Measurements from ENCODE around the gene ANKRA2.

Gene ANKRA2

GRCh38 chr5:73531356-73531755 lies 34.1 kb downstream of the ANKRA2 start:
- H3K36me3 ChIP-seq (ENCODE audit: control insufficient read depth, insufficient read depth, low read length), result no peaks in the 10 kb centered on the region
- no peak overlapping the region for H3K4me3 ChIP-seq (ENCODE audit: insufficient read depth, low read depth, low read length, poor library complexity, severe bottlenecking)
- no peaks in the 10 kb centered on the region for H3K9me3 ChIP-seq (ENCODE audit: control insufficient read depth, low read length)
- no peak for DNase-seq
- H3K27ac ChIP-seq (ENCODE audit: insufficient read depth, low read length, poor library complexity, severe bottlenecking), result no peak overlapping the region
- no peaks in the 10 kb centered on the region for H3K4me1 ChIP-seq (ENCODE audit: control insufficient read depth, insufficient read depth, low read length, poor library complexity, severe bottlenecking)
- H3K27me3 ChIP-seq (replicated peaks; ENCODE audit: control insufficient read depth, insufficient read depth, low read length, poor library complexity, severe bottlenecking), result no peaks in the 10 kb centered on the region

GRCh38 chr5:73529081-73529480 lies 36.4 kb downstream of the ANKRA2 start:
- no peak for DNase-seq
- Histone ChIP-seq H3K4me3 (ENCODE audit: insufficient read depth, low read depth, low read length, poor library complexity, severe bottlenecking) (no peak overlapping the region), H3K36me3 (ENCODE audit: control insufficient read depth, insufficient read depth, low read length) (no peaks in the 10 kb centered on the region), H3K4me1 (ENCODE audit: control insufficient read depth, insufficient read depth, low read length, poor library complexity, severe bottlenecking) (no peaks in the 10 kb centered on the region), H3K27me3 (replicated peaks; ENCODE audit: control insufficient read depth, insufficient read depth, low read length, poor library complexity, severe bottlenecking) (no peaks in the 10 kb centered on the region), H3K9me3 (ENCODE audit: control insufficient read depth, low read length) (no peaks in the 10 kb centered on the region), H3K27ac (ENCODE audit: insufficient read depth, low read length, poor library complexity, severe bottlenecking) (no peak overlapping the region)

GRCh38 chr5:73528248-73528647 lies 37.2 kb downstream of the ANKRA2 start:
- no peaks in the 10 kb centered on the region for H3K4me1 ChIP-seq (ENCODE audit: control insufficient read depth, insufficient read depth, low read length, poor library complexity, severe bottlenecking)
- H3K36me3 ChIP-seq (ENCODE audit: control insufficient read depth, insufficient read depth, low read length), result no peaks in the 10 kb centered on the region
- no peak overlapping the region for H3K27ac ChIP-seq (ENCODE audit: insufficient read depth, low read length, poor library complexity, severe bottlenecking)
- no peak overlapping the region for H3K4me3 ChIP-seq (ENCODE audit: insufficient read depth, low read depth, low read length, poor library complexity, severe bottlenecking)
- no peak for DNase-seq
- H3K27me3 ChIP-seq (replicated peaks; ENCODE audit: control insufficient read depth, insufficient read depth, low read length, poor library complexity, severe bottlenecking), result no peaks in the 10 kb centered on the region
- H3K9me3 ChIP-seq (ENCODE audit: control insufficient read depth, low read length), result no peaks in the 10 kb centered on the region

- Histone ChIP-seq H3K9me3 (ENCODE audit: control insufficient read depth, low read length) (no peaks in the 10 kb centered on the region), H3K27me3 (replicated peaks; ENCODE audit: control insufficient read depth, insufficient read depth, low read length, poor library complexity, severe bottlenecking) (no peaks in the 10 kb centered on the region)
Measured at GRCh38 chr5:73525606-73526203, 39.7 kb downstream of the ANKRA2 start.

GRCh38 chr5:73523861-73524260 lies 41.6 kb downstream of the ANKRA2 start:
- Histone ChIP-seq H3K4me1 (ENCODE audit: control insufficient read depth, insufficient read depth, low read length, poor library complexity, severe bottlenecking) (no peaks in the 10 kb centered on the region), H3K9me3 (ENCODE audit: control insufficient read depth, low read length) (no peaks in the 10 kb centered on the region), H3K4me3 (ENCODE audit: insufficient read depth, low read depth, low read length, poor library complexity, severe bottlenecking) (no peak overlapping the region), H3K27ac (ENCODE audit: insufficient read depth, low read length, poor library complexity, severe bottlenecking) (no peak overlapping the region), H3K36me3 (ENCODE audit: control insufficient read depth, insufficient read depth, low read length) (no peaks in the 10 kb centered on the region), H3K27me3 (replicated peaks; ENCODE audit: control insufficient read depth, insufficient read depth, low read length, poor library complexity, severe bottlenecking) (no peaks in the 10 kb centered on the region)
- no peak for DNase-seq

More at GRCh38 chr5:73525606-73526203, 39.7 kb downstream of the ANKRA2 start:
- Histone ChIP-seq H3K4me1 (ENCODE audit: control insufficient read depth, insufficient read depth, low read length, poor library complexity, severe bottlenecking) (no peaks in the 10 kb centered on the region), H3K4me3 (ENCODE audit: insufficient read depth, low read depth, low read length, poor library complexity, severe bottlenecking) (no peak overlapping the region), H3K27ac (ENCODE audit: insufficient read depth, low read length, poor library complexity, severe bottlenecking) (no peak overlapping the region), H3K36me3 (ENCODE audit: control insufficient read depth, insufficient read depth, low read length) (no peaks in the 10 kb centered on the region)
- no peak for DNase-seq

- no peak for DNase-seq
- no peaks in the 10 kb centered on the region for H3K4me1 ChIP-seq (ENCODE audit: control insufficient read depth, insufficient read depth, low read length, poor library complexity, severe bottlenecking)
- no peaks in the 10 kb centered on the region for H3K36me3 ChIP-seq (ENCODE audit: control insufficient read depth, insufficient read depth, low read length)
- H3K27me3 ChIP-seq (replicated peaks; ENCODE audit: control insufficient read depth, insufficient read depth, low read length, poor library complexity, severe bottlenecking), result no peaks in the 10 kb centered on the region
- no peak overlapping the region for H3K27ac ChIP-seq (ENCODE audit: insufficient read depth, low read length, poor library complexity, severe bottlenecking)
- no peak overlapping the region for H3K4me3 ChIP-seq (ENCODE audit: insufficient read depth, low read depth, low read length, poor library complexity, severe bottlenecking)
- H3K9me3 ChIP-seq (ENCODE audit: control insufficient read depth, low read length), result no peaks in the 10 kb centered on the region
Measured at GRCh38 chr5:73522989-73523388, 42.5 kb downstream of the ANKRA2 start.

- DNase-seq, result peak; percentile 29 to 47 (median 44)
- Histone ChIP-seq H3K36me3 (ENCODE audit: control insufficient read depth, insufficient read depth, low read length) (no peaks in the 10 kb centered on the region), H3K4me1 (ENCODE audit: control insufficient read depth, insufficient read depth, low read length, poor library complexity, severe bottlenecking) (no peaks in the 10 kb centered on the region), H3K27ac (ENCODE audit: insufficient read depth, low read length, poor library complexity, severe bottlenecking) (no peak overlapping the region), H3K9me3 (ENCODE audit: control insufficient read depth, low read length) (no peaks in the 10 kb centered on the region), H3K27me3 (replicated peaks; ENCODE audit: control insufficient read depth, insufficient read depth, low read length, poor library complexity, severe bottlenecking) (no peaks in the 10 kb centered on the region), H3K4me3 (ENCODE audit: insufficient read depth, low read depth, low read length, poor library complexity, severe bottlenecking) (no peak overlapping the region)
Measured at GRCh38 chr5:73519531-73520283, 45.7 kb downstream of the ANKRA2 start.

GRCh38 chr5:73515232-73515631 lies 50.2 kb downstream of the ANKRA2 start:
- no peaks in the 10 kb centered on the region for H3K36me3 ChIP-seq (ENCODE audit: control insufficient read depth, insufficient read depth, low read length)
- H3K4me1 ChIP-seq (ENCODE audit: control insufficient read depth, insufficient read depth, low read length, poor library complexity, severe bottlenecking), result no peaks in the 10 kb centered on the region
- DNase-seq, result no peak
- H3K4me3 ChIP-seq (ENCODE audit: insufficient read depth, low read depth, low read length, poor library complexity, severe bottlenecking), result no peak overlapping the region
- no peaks in the 10 kb centered on the region for H3K9me3 ChIP-seq (ENCODE audit: control insufficient read depth, low read length)
- H3K27me3 ChIP-seq (replicated peaks; ENCODE audit: control insufficient read depth, insufficient read depth, low read length, poor library complexity, severe bottlenecking), result no peaks in the 10 kb centered on the region
- H3K27ac ChIP-seq (ENCODE audit: insufficient read depth, low read length, poor library complexity, severe bottlenecking), result no peak overlapping the region

GRCh38 chr5:73514418-73514817 lies 51.0 kb downstream of the ANKRA2 start:
- H3K27me3 ChIP-seq (replicated peaks; ENCODE audit: control insufficient read depth, insufficient read depth, low read length, poor library complexity, severe bottlenecking), result no peaks in the 10 kb centered on the region
- no peak overlapping the region for H3K4me3 ChIP-seq (ENCODE audit: insufficient read depth, low read depth, low read length, poor library complexity, severe bottlenecking)
- H3K9me3 ChIP-seq (ENCODE audit: control insufficient read depth, low read length), result no peaks in the 10 kb centered on the region
- no peaks in the 10 kb centered on the region for H3K36me3 ChIP-seq (ENCODE audit: control insufficient read depth, insufficient read depth, low read length)
- no peak overlapping the region for H3K27ac ChIP-seq (ENCODE audit: insufficient read depth, low read length, poor library complexity, severe bottlenecking)
- no peak for DNase-seq
- H3K4me1 ChIP-seq (ENCODE audit: control insufficient read depth, insufficient read depth, low read length, poor library complexity, severe bottlenecking), result no peaks in the 10 kb centered on the region

GRCh38 chr5:73513996-73514395 lies 51.4 kb downstream of the ANKRA2 start:
- no peaks in the 10 kb centered on the region for H3K4me1 ChIP-seq (ENCODE audit: control insufficient read depth, insufficient read depth, low read length, poor library complexity, severe bottlenecking)
- no peaks in the 10 kb centered on the region for H3K27me3 ChIP-seq (replicated peaks; ENCODE audit: control insufficient read depth, insufficient read depth, low read length, poor library complexity, severe bottlenecking)
- no peaks in the 10 kb centered on the region for H3K36me3 ChIP-seq (ENCODE audit: control insufficient read depth, insufficient read depth, low read length)
- no peaks in the 10 kb centered on the region for H3K9me3 ChIP-seq (ENCODE audit: control insufficient read depth, low read length)
- no peak overlapping the region for H3K4me3 ChIP-seq (ENCODE audit: insufficient read depth, low read depth, low read length, poor library complexity, severe bottlenecking)
- DNase-seq, result no peak
- H3K27ac ChIP-seq (ENCODE audit: insufficient read depth, low read length, poor library complexity, severe bottlenecking), result no peak overlapping the region
